H1 (cell line): ENCODE data around the gene TRIM31. TPM values are rescaled to one million over a fixed set of nuclear protein-coding genes. Genes with fewer than 3 reads are reported as not detected.

Experiments
- CTCF ChIA-PET: fragments of 300-600 bp; sonication (Branson Sonifier 250); formaldehyde crosslinking; loops from one replicate; lab custom pipeline; 2021; ENCODE audit not compliant: partially characterized antibody; lab: Charles Lee
- POLR2A ChIA-PET: fragments of 300-600 bp; sonication (Branson Sonifier 250); formaldehyde crosslinking; loops from one replicate; lab custom pipeline; 2021; ENCODE audit warnings: inconsistent platforms; ENCODE audit not compliant: partially characterized antibody; lab: Charles Lee
- DNase-seq, 2 experiments: peaks; one replicate each; pipeline versions ENCODE4 v3.0.0 to v3.0.0-alpha.2; 2010 to 2022; ENCODE audit warnings: low spot score in 2 of 2, low read depth in 1 of 2, mixed read lengths in 1 of 2
- FAIRE-seq: peaks from 2 replicates; lab custom pipeline; 2011; peaks lifted over from hg19 to GRCh38; lab: Jason Lieb, UNC
- H2AFZ ChIP-seq: 2 replicates; pipeline ENCODE4 v1.8.1; 2012; ENCODE audit warnings: low read length, inconsistent platforms
- H2AK5ac ChIP-seq: 2 replicates; pipeline ENCODE4 v1.6.1; 2013; ENCODE audit warnings: low read depth, low read length
- H2BK120ac ChIP-seq: replicated peaks from 2 replicates; pipeline ENCODE3; 2013; ENCODE audit warnings: low read depth, low read length, inconsistent platforms
- H2BK12ac ChIP-seq: 2 replicates; pipeline ENCODE4 v1.6.1; 2013; ENCODE audit warnings: low read depth, low read length
- H2BK15ac ChIP-seq: 2 replicates; pipeline ENCODE4 v1.6.1; 2013; ENCODE audit warnings: low read length
- H2BK20ac ChIP-seq: 2 replicates; pipeline ENCODE4 v1.6.1; 2013; ENCODE audit warnings: low read length
- H2BK5ac ChIP-seq: 2 replicates; pipeline ENCODE4 v1.6.1; 2013; ENCODE audit warnings: low read depth, low read length
- H3K14ac ChIP-seq: 2 replicates; pipeline ENCODE4 v1.6.1; 2013; ENCODE audit warnings: inconsistent platforms; ENCODE audit not compliant: insufficient read length
- H3K18ac ChIP-seq: 2 replicates; pipeline ENCODE4 v1.6.1; 2013; ENCODE audit warnings: low read length; ENCODE audit errors: extremely low read depth
- H3K23ac ChIP-seq: 2 replicates; pipeline ENCODE4 v1.6.1; 2013; ENCODE audit warnings: inconsistent platforms; ENCODE audit not compliant: insufficient read length
- H3K23me2 ChIP-seq: 2 replicates; pipeline ENCODE4 v1.6.1; 2013; ENCODE audit warnings: low read depth, low read length
- H3K27ac ChIP-seq: 2 replicates; pipeline ENCODE4 v1.6.1; 2011; ENCODE audit warnings: low read depth, low read length, inconsistent platforms
- H3K27me3 ChIP-seq, 4 experiments: replicated peaks in 1 of 4; 1 replicate in 1 of 4; 2 replicates in 3 of 4; pipeline versions ENCODE4 v1.6.1 to v1.8.1; 2011 to 2013; ENCODE audit warnings: low read length in 3 of 4, mild to moderate bottlenecking in 3 of 4, inconsistent platforms in 2 of 4, mixed read lengths in 2 of 4, moderate library complexity in 1 of 4; ENCODE audit not compliant: control insufficient read depth in 3 of 4, insufficient read depth in 3 of 4; ENCODE audit errors: extremely low read depth in 1 of 4
- H3K36me3 ChIP-seq, 4 experiments: 2 replicates each; pipeline versions ENCODE4 v1.6.1 to v1.8.1; 2011 to 2013; ENCODE audit warnings: mild to moderate bottlenecking in 4 of 4, low read length in 3 of 4, moderate library complexity in 2 of 4, control low read depth in 1 of 4, inconsistent platforms in 1 of 4; ENCODE audit not compliant: insufficient read depth in 4 of 4, control insufficient read depth in 2 of 4
- H3K4ac ChIP-seq: replicated peaks from 2 replicates; pipeline ENCODE3; 2013; ENCODE audit warnings: low read length, low read depth, mixed read lengths, inconsistent platforms; ENCODE audit not compliant: insufficient read length
- H3K4me1 ChIP-seq, 4 experiments: replicated peaks in 1 of 4; 1 replicate in 1 of 4; 2 replicates in 3 of 4; pipeline versions ENCODE4 v1.6.1 to v1.8.1; 2011 to 2013; ENCODE audit warnings: low read length in 3 of 4, inconsistent platforms in 2 of 4, mixed read lengths in 1 of 4; ENCODE audit not compliant: insufficient read depth in 4 of 4, control insufficient read depth in 3 of 4
- H3K4me2 ChIP-seq, 2 experiments: 2 replicates each; pipeline versions ENCODE4 v1.6.1 to v1.8.1; 2011 to 2013; ENCODE audit warnings: low read depth in 2 of 2, low read length in 2 of 2, control low read depth in 1 of 2, inconsistent platforms in 1 of 2, mild to moderate bottlenecking in 1 of 2; ENCODE audit not compliant: insufficient read depth in 1 of 2
- H3K4me3 ChIP-seq, 4 experiments: fragments of 200-600, 300-600 bp in 1 of 4; sonication (generic), shearing (Covaris generic), sonication (Bioruptor Twin) in 1 of 4; 2 replicates each; pipeline versions ENCODE4 v1.5.1 to v1.8.1; 2011 to 2016; ENCODE audit warnings: low read length in 4 of 4, low read depth in 3 of 4, control low read depth in 2 of 4, inconsistent platforms in 2 of 4, mild to moderate bottlenecking in 2 of 4, mixed read lengths in 1 of 4, moderate library complexity in 1 of 4; ENCODE audit not compliant: insufficient read depth in 2 of 4; ENCODE audit errors: extremely low read depth in 1 of 4
- H3K56ac ChIP-seq: replicated peaks from 2 replicates; pipeline ENCODE3; 2013; ENCODE audit warnings: low read depth, mild to moderate bottlenecking, mixed read lengths, low read length, inconsistent platforms; ENCODE audit not compliant: insufficient read length
- H3K79me1 ChIP-seq: 2 replicates; pipeline ENCODE4 v1.6.1; 2013; ENCODE audit warnings: low read depth, low read length, control low read depth
- H3K79me2 ChIP-seq, 2 experiments: 2 replicates each; pipeline versions ENCODE4 v1.6.1 to v1.8.1; 2012 to 2013; ENCODE audit warnings: low read length in 2 of 2, mild to moderate bottlenecking in 2 of 2, inconsistent platforms in 1 of 2; ENCODE audit not compliant: insufficient read depth in 2 of 2, control insufficient read depth in 1 of 2
- H3K9ac ChIP-seq, 4 experiments: replicated peaks in 1 of 4; 1 replicate in 1 of 4; 2 replicates in 3 of 4; pipeline versions ENCODE4 v1.6.1 to v1.8.1; 2011 to 2013; ENCODE audit warnings: low read depth in 3 of 4, low read length in 3 of 4, control low read depth in 2 of 4, mild to moderate bottlenecking in 2 of 4, moderate library complexity in 2 of 4, inconsistent platforms in 1 of 4; ENCODE audit errors: extremely low read depth in 1 of 4
- H3K9me3 ChIP-seq, 2 experiments: 2 replicates each; pipeline versions ENCODE4 v1.6.1 to v1.8.1; 2012 to 2013; ENCODE audit warnings: mild to moderate bottlenecking in 2 of 2, moderate library complexity in 2 of 2, control low read depth in 1 of 2, inconsistent platforms in 1 of 2, low read depth in 1 of 2, low read length in 1 of 2, mixed read lengths in 1 of 2; ENCODE audit not compliant: insufficient read depth in 2 of 2
- H4K20me1 ChIP-seq, 2 experiments: replicated peaks in 1 of 2; 2 replicates each; pipeline versions ENCODE3 to v1.8.1; 2011 to 2013; ENCODE audit warnings: inconsistent platforms in 2 of 2, low read length in 2 of 2, mild to moderate bottlenecking in 1 of 2; ENCODE audit not compliant: insufficient read depth in 2 of 2, control insufficient read depth in 1 of 2
- H4K5ac ChIP-seq: 2 replicates; pipeline ENCODE4 v1.6.1; 2013; ENCODE audit warnings: low read length, low read depth, mixed read lengths, inconsistent platforms; ENCODE audit not compliant: insufficient read length
- H4K8ac ChIP-seq: 2 replicates; pipeline ENCODE4 v1.8.0; 2013; ENCODE audit warnings: mild to moderate bottlenecking, moderate library complexity, low read length, inconsistent platforms; ENCODE audit not compliant: insufficient read depth; ENCODE audit errors: extremely low read depth
- H4K91ac ChIP-seq: replicated peaks from 2 replicates; pipeline ENCODE3; 2013; ENCODE audit warnings: low read length, mixed read lengths, inconsistent platforms; ENCODE audit not compliant: insufficient read length
- WGBS, 2 experiments: shearing (Covaris generic) in 1 of 2; methylation state at CpG; one replicate each; pipeline versions ENCODE4 v1.1.6 to v1.1.7; 2013 to 2015; ENCODE audit warnings: low lambda C conversion rate in 2 of 2, mixed read lengths in 2 of 2, inconsistent platforms in 1 of 2, low coverage in 1 of 2, missing lambda C conversion rate in 1 of 2; ENCODE audit not compliant: insufficient replicate concordance in 2 of 2, insufficient coverage in 1 of 2, insufficient read length in 1 of 2; ENCODE audit errors: extremely low coverage in 1 of 2, missing lambda C conversion rate in 1 of 2; 5-methylcytosine and 5-hydroxymethylcytosine counted together
- polyA plus RNA-seq, 7 experiments: library from polyadenylated mRNA; depleted of rRNA in 3 of 7; stranded (reverse) in 5 of 7; unstranded in 2 of 7; fragments of >200 nt in 5 of 7; fragments of 200-250 nt in 2 of 7; gene quantifications; 1 replicate in 5 of 7; 2 replicates in 1 of 7; 4 replicates in 1 of 7; pipeline versions ENCODE4 v1.2.1 to v1.2.3, GENCODE V29; 2011 to 2013; ENCODE audit warnings: missing spikeins in 2 of 7, mixed read lengths in 2 of 7
- total RNA-seq: library from RNA; stranded (reverse); fragmentation: NEBNext Ultra II Directional; extraction: Animal tissue kit (Norgen Biotek cat#: 25700); gene quantifications from 2 replicates; pipeline ENCODE4 v1.2.1, GENCODE V29; 2021

TRIM31 gene
- total and polyA plus RNA-seq, 2 of the 8 experiments (the other 6 are each of a cell fraction or from before 2014, with no cell fraction given): not detected

GRCh38 chr6:30092852-30093543 is 19.9 kb downstream of the TRIM31 start:
- no peak overlapping the region for H3K23ac ChIP-seq
- H4K91ac ChIP-seq: no peak overlapping the region
- POLR2A ChIA-PET: interaction anchor here (2.3 kb wide), 1 partner anchor 9 kb away, joined by 9 read pairs; no protein-coding TSS in a partner anchor

More at GRCh38 chr6:30092852-30093543, 19.9 kb downstream of the TRIM31 start:
- Histone ChIP-seq H3K56ac (no peak overlapping the region), H2AK5ac (no peak overlapping the region), H3K4ac (no peak overlapping the region), H3K23me2 (0 out of 2 replicates have a peak, but pooled peaks cover 1% of the 10 kb centered on the region), H3K9me3 (no peaks in the 10 kb centered on the region), H3K14ac (no peak overlapping the region), H3K79me2 (no peaks in the 10 kb centered on the region), H4K8ac (no peak overlapping the region), H3K27ac (no peak overlapping the region), H2BK15ac (no peak overlapping the region), H2BK5ac (no peak overlapping the region), H2BK20ac (no peak overlapping the region), H3K36me3 (no peaks in the 10 kb centered on the region), H3K79me1 (no peaks in the 10 kb centered on the region), H2BK12ac (no peak overlapping the region), H3K4me3 (no peak overlapping the region), H3K9ac (no peak overlapping the region), H4K5ac (no peak overlapping the region), H4K20me1 (no peaks in the 10 kb centered on the region), H3K18ac (no peak overlapping the region), H3K27me3 (peaks cover 0 to 18% (median 6%) of the 10 kb centered on the region in 4 experiments; a peak in 6 of 7 replicates), H3K4me1 (peaks cover 0 to 5% (median 0%) of the 10 kb centered on the region in 4 experiments; a peak in 2 of 7 replicates), H3K4me2 (no peak overlapping the region), H2AFZ (no peak overlapping the region), H2BK120ac (no peak overlapping the region)
- no peak for FAIRE-seq
- CTCF ChIA-PET: interaction anchor here (0.8 to 4.5 kb wide), 6 partner anchors 9 to 38 kb away, joined by 3 to 23 read pairs (median 3); no protein-coding TSS in a partner anchor
- 56% methylated on average over 6 of the region's 6 CpGs; no CpG with 5 or more reads in 1 of the 2 experiments for WGBS, 2 experiments
- DNase-seq: no peak
